KMS-11 (cell line): Measurements from ENCODE around the gene GNB1.

Experiments
- H2AFZ ChIP-seq: fragments of 200-600 bp; sonication (generic); 2 replicates; pipeline ENCODE4 v1.6.1; 2016; ENCODE audit warnings: antibody characterized with exemption, mixed run types, low read depth
- H3K27ac ChIP-seq: fragments of 200-600 bp; sonication (generic); 2 replicates; pipeline ENCODE4 v1.6.1; 2016; ENCODE audit warnings: mild to moderate bottlenecking, mixed run types
- H3K27me3 ChIP-seq: fragments of 200-600 bp; sonication (generic); 2 replicates; pipeline ENCODE4 v1.6.1; 2017; ENCODE audit warnings: mild to moderate bottlenecking, low read depth, mixed run types, moderate library complexity; ENCODE audit not compliant: insufficient read depth
- H3K36me3 ChIP-seq: fragments of 200-600 bp; sonication (generic); 2 replicates; pipeline ENCODE4 v1.6.1; 2017; ENCODE audit warnings: mild to moderate bottlenecking, mixed run types; ENCODE audit not compliant: insufficient read depth
- H3K4me1 ChIP-seq: fragments of 200-600 bp; sonication (generic); 2 replicates; pipeline ENCODE4 v1.6.1; 2016; ENCODE audit warnings: mild to moderate bottlenecking, low read depth, mixed run types; ENCODE audit not compliant: poor library complexity, severe bottlenecking
- H3K4me2 ChIP-seq: fragments of 200-600 bp; sonication (generic); 2 replicates; pipeline ENCODE4 v1.7.0; 2016; ENCODE audit warnings: mild to moderate bottlenecking, mixed run types
- H3K4me3 ChIP-seq: fragments of 200-600 bp; sonication (generic); IDR thresholded peaks from 2 replicates; pipeline ENCODE4 v1.6.1; 2017; ENCODE audit warnings: low read depth, low read length, mixed read lengths; ENCODE audit not compliant: insufficient read depth
- H3K79me2 ChIP-seq: fragments of 200-600 bp; sonication (generic); 2 replicates; pipeline ENCODE4 v1.6.1; 2016; ENCODE audit warnings: low read depth, mixed run types; ENCODE audit not compliant: insufficient read depth
- H3K9ac ChIP-seq: fragments of 200-600 bp; sonication (generic); 2 replicates; pipeline ENCODE4 v1.6.1; 2016; ENCODE audit warnings: mild to moderate bottlenecking, mixed run types
- H4K20me1 ChIP-seq: fragments of 200-600 bp; sonication (generic); 2 replicates; pipeline ENCODE4 v1.6.1; 2016; ENCODE audit warnings: mild to moderate bottlenecking, mixed run types; ENCODE audit not compliant: insufficient read depth
- TF ChIP-seq, protein P1 (sequence below): fragments of 200-600 bp; sonication (generic); conservative IDR thresholded peaks from 2 replicates; pipeline ENCODE4 v1.6.1; 2017; ENCODE audit warnings: low read depth, mild to moderate bottlenecking, antibody characterized with exemption, low read length, moderate library complexity, mixed read lengths

GNB1 gene

DNA sequence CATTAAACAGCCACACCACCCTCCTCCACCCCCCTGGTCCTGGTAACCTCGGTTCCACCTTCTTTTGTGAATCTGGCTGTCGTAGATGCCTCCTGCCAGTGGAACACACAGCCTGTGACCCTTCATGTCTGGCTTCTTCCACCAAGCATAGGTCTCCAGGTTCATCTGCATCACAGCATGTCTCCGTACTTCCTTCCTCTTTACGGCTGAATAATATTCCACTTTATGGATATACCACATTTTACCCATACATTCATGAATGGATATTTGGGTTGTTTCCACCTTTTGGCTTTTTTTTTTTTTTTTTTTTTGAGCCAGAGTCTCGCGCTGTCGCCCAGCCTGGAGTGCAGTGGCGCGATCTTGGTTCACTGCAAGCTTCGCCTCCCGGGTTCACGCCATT, 12.3 kb upstream of the GNB1 start:
- Histone ChIP-seq H4K20me1 (no peaks in the 10 kb centered on the region), H3K4me2 (no peak overlapping the region), H3K79me2 (no peaks in the 10 kb centered on the region; the same call in 1 of the 2 replicates), H3K36me3 (no peaks in the 10 kb centered on the region), H3K4me1 (peaks cover 43% of the 10 kb centered on the region), H3K9ac (no peak overlapping the region), H2AFZ (no peak overlapping the region), H3K4me3 (no peak overlapping the region), H3K27me3 (no peaks in the 10 kb centered on the region), H3K27ac (no peak overlapping the region)
- TF ChIP-seq, protein P1, sequence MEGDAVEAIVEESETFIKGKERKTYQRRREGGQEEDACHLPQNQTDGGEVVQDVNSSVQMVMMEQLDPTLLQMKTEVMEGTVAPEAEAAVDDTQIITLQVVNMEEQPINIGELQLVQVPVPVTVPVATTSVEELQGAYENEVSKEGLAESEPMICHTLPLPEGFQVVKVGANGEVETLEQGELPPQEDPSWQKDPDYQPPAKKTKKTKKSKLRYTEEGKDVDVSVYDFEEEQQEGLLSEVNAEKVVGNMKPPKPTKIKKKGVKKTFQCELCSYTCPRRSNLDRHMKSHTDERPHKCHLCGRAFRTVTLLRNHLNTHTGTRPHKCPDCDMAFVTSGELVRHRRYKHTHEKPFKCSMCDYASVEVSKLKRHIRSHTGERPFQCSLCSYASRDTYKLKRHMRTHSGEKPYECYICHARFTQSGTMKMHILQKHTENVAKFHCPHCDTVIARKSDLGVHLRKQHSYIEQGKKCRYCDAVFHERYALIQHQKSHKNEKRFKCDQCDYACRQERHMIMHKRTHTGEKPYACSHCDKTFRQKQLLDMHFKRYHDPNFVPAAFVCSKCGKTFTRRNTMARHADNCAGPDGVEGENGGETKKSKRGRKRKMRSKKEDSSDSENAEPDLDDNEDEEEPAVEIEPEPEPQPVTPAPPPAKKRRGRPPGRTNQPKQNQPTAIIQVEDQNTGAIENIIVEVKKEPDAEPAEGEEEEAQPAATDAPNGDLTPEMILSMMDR, result no peak

DNA sequence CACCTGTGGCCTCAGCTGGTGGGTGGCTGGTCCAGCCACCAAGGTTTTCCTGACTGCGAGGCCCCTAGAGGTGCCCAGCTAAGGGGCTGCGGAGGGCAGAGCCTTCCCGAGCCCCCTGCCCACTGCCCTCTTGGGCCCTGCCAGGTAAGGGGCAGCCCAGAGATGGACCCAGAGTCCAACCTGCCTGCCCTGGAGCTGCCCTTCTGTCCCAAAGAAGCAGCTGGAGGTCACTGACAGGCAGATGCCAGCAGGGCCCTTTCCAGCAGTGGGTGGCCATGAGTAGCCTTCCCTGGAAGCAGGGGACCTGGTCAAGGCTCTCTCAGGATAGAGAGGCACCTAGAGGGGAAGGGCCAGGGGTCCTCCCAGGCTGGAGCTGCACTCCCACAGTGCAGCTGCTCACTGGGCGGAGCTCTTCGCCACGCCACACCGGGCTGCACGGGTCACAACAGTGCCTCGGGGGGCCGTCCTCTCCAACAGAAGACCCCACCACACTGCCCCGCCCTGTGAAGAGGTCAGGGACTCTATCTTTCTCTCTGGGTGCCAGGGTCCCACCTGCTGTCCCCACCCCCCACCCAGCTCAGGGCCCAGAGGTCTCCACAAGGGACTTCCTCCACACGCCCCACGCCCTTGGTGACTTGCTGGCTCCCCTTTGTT, 10.9 kb upstream of the GNB1 start:
- H2AFZ ChIP-seq, result no peak overlapping the region
- no peaks in the 10 kb centered on the region for H4K20me1 ChIP-seq
- peaks cover 43% of the 10 kb centered on the region for H3K4me1 ChIP-seq
- no peaks in the 10 kb centered on the region for H3K27me3 ChIP-seq
- H3K27ac ChIP-seq, result no peak overlapping the region
- no peak overlapping the region for H3K4me3 ChIP-seq
- no peak overlapping the region for H3K4me2 ChIP-seq
- H3K79me2 ChIP-seq, result no peaks in the 10 kb centered on the region
- TF ChIP-seq, protein P1, result no peak
- H3K36me3 ChIP-seq, result no peaks in the 10 kb centered on the region
- no peak overlapping the region for H3K9ac ChIP-seq

DNA sequence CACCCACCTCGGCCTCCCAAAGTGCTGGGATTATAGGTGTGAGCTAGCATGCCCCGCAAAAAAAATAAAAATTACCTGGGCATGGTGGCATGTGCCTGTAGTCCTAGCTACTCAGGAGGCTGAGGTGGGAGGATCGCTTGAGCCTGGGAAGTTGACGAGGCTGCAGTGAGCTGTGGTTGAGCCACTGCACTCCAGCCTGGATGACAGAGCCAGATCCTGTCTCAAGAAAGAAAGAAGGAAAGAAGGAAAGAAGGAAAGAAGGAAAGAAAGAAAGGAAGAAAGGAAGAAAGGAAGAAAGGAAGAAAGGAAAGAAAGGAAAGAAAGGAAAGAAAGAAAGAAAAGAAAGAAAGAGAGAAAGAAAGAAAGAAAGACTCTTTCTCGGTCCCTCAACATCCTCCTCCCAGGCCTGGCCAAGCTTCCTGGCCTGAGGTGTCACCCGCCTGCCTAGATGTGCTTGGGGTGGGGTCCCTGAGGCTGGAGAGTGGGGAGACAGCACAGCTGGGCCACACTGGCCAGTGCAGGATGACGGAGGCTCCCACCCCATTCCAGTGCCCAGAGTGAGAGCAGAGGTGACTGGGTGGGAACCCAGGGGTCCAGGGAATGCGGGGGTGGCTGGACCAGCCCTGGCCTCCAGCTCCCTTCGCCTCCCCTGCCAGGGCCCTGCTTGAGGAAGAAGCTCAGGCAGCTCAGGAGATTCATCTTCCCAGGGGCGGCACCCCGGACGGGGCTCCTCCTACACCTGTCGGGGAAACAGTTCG, 10.2 kb upstream of the GNB1 start:
- Histone ChIP-seq H3K4me3 (no peak overlapping the region), H3K4me1 (peaks cover 43% of the 10 kb centered on the region), H3K4me2 (no peak overlapping the region), H2AFZ (no peak overlapping the region), H4K20me1 (no peaks in the 10 kb centered on the region), H3K27me3 (no peaks in the 10 kb centered on the region), H3K9ac (no peak overlapping the region), H3K79me2 (no peaks in the 10 kb centered on the region), H3K36me3 (no peaks in the 10 kb centered on the region), H3K27ac (no peak overlapping the region)
- TF ChIP-seq, protein P1, result no peak

DNA sequence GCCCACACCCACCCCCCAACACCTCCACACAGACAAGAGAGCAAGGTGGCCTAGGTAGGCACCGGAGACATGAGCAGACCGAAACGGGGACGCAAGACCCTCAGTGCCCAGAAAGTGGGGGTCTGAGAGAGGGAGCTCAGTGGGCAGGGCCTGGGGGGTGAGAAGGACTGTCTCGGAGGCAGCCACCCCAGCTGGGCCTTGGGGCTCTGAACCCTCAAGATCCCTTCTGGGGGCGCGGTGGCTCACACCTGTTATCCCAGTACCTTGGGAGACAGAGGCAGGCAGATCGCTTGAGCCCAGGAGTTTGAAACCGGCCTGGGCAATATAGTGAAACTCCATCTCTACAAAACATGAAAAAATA, 9.1 kb upstream of the GNB1 start:
- H4K20me1 ChIP-seq, result no peaks in the 10 kb centered on the region
- H3K36me3 ChIP-seq, result no peaks in the 10 kb centered on the region
- no peaks in the 10 kb centered on the region for H3K79me2 ChIP-seq
- no peak overlapping the region for H3K9ac ChIP-seq
- TF ChIP-seq, protein P1, result no peak
- H3K4me3 ChIP-seq, result no peak overlapping the region
- H3K27ac ChIP-seq, result no peak overlapping the region
- H3K4me1 ChIP-seq, result peaks cover 48% of the 10 kb centered on the region
- H3K27me3 ChIP-seq, result no peaks in the 10 kb centered on the region
- H3K4me2 ChIP-seq, result no peak overlapping the region
- no peak overlapping the region for H2AFZ ChIP-seq
